ENCODE measurements around the gene RERE. TPM values are rescaled to one million over a fixed set of nuclear protein-coding genes. Genes with fewer than 3 reads are reported as not detected.
"Not testable (repeated sequence)": the region's sequence is repeated elsewhere in the genome, so short reads cannot be mapped to it uniquely, and the experiment has no call there.

RERE gene
- total RNA-seq, 1 experiment from 2014 or later = 47.4 TPM

- peaks cover 29% of the 10 kb centered on the region for H3K4me1 ChIP-seq
- H3K36me3 ChIP-seq = no peaks in the 10 kb centered on the region
- no peaks in the 10 kb centered on the region for H3K9me3 ChIP-seq (replicated peaks)
- H3K27me3 ChIP-seq = no peaks in the 10 kb centered on the region
- DNase-seq = peak; percentile 80 to 98
- peak overlapping the region; percentile 29 for H3K27ac ChIP-seq
- peak overlapping the region; percentile 17 for H3K4me3 ChIP-seq
These were observed 5.2 kb upstream of the RERE start for GRCh38 chr1:8822373-8823294.

GRCh38 chr1:8821084-8821483, 3.6 kb upstream of the RERE start:
- no peaks in the 10 kb centered on the region for H3K27me3 ChIP-seq
- peak in 1 of 2 experiments; percentile 9 for DNase-seq
- H3K9me3 ChIP-seq (replicated peaks) = no peaks in the 10 kb centered on the region
- no peak overlapping the region for H3K4me3 ChIP-seq
- no peaks in the 10 kb centered on the region; the same call in 1 of the 2 replicates for H3K36me3 ChIP-seq
- peaks cover 33% of the 10 kb centered on the region for H3K4me1 ChIP-seq
- H3K27ac ChIP-seq = no peak overlapping the region

GRCh38 chr1:8818789-8819188, 1.3 kb upstream of the RERE start:
- not testable (repeated sequence) for DNase-seq; H3K27me3 ChIP-seq; H3K9me3 ChIP-seq (replicated peaks); H3K36me3 ChIP-seq; H3K27ac ChIP-seq
- H3K4me3 ChIP-seq = peak overlapping the region; percentile 90
- peaks cover 33% of the 10 kb centered on the region for H3K4me1 ChIP-seq

DNA sequence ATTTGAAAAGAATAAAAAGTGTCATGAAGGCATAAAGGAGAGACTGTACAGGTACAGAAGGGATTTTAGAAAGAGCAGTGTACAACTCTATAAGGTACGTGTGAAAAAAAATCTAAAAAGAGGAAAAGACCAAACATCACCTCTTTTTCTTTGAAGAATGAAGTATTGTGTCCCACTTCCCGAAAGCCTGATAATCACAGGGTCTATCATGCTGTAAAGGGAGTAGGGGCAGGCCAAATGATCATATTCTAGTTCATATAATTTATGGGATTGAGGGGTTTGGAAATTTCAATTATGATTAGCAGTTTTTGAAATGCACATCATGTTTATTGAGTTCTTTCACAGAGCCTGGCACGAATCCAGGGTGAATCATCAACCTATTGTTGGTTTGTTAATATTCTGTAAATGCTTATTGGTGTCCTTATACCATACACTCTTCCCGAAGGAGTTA, 910 bp upstream of the RERE start:
- no peaks in the 10 kb centered on the region; the same call in 1 of the 2 replicates for H3K36me3 ChIP-seq
- peak overlapping the region; percentile 58 for H3K27ac ChIP-seq
- H3K4me3 ChIP-seq = peak overlapping the region; percentile 90
- no peaks in the 10 kb centered on the region for H3K9me3 ChIP-seq (replicated peaks)
- no peaks in the 10 kb centered on the region for H3K27me3 ChIP-seq
- peaks cover 28% of the 10 kb centered on the region for H3K4me1 ChIP-seq
- DNase-seq = peak; percentile 44 to 65

DNA sequence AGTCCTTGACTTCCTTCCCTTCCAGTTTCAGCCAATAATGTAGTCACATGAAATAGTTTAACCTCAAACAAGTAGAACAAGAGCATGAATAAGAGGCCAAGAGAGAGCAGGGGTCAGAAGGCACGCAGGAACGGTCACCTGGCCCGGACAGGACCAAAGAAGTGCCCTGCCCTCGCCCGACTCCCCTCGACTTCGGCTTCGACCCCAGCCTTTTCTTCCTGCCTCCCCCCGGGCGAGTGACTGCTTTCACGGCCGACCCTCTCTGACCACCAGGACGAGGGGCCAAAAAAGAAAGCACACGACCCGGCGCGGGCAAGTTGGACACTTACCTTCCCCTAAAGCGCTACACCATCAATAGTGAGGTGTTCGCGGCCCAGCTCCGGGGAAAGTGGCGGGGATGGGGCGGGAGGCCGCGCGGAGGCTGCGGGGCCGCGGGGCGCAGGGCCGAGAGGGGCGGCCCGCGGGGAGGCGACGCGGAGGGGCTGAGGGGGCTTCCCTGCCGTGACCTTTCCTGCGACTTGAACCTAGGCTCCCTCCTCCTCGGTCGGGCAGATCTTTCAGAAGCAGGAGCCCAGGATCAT, 519 bp downstream of the RERE start:
- peak overlapping the region; percentile 90 for H3K4me3 ChIP-seq
- DNase-seq = peak; percentile 21 to 43
- H3K4me1 ChIP-seq = peaks cover 19% of the 10 kb centered on the region
- no peaks in the 10 kb centered on the region for H3K9me3 ChIP-seq (replicated peaks)
- H3K36me3 ChIP-seq = no peaks in the 10 kb centered on the region; the same call in 1 of the 2 replicates
- H3K27ac ChIP-seq = peak overlapping the region; percentile 58; the same call in 1 of the 2 replicates
- H3K27me3 ChIP-seq = no peaks in the 10 kb centered on the region

DNA sequence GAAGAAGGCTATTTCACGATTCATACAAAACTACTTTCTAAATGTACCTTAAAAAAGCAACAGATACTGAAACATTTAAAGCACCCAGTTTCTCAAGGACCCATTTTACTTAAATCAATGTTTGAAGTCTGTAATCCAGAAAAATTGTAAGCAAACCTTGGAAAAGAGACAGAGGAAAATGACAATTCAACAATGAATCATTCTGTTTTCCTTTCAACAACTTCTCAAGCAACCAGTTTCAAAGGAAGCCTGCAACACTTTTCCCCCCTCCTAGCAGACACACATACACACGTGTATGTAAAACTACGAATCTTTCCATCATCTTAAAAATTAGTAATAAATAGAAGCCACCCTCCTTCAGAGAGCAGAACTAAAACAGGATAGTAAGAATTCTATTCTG, 1.2 kb downstream of the RERE start:
- peak overlapping the region; percentile 90 for H3K4me3 ChIP-seq
- no peaks in the 10 kb centered on the region; the same call in 1 of the 2 replicates for H3K36me3 ChIP-seq
- H3K27ac ChIP-seq = no peak overlapping the region; the same call in 1 of the 2 replicates
- H3K27me3 ChIP-seq = no peaks in the 10 kb centered on the region
- no peaks in the 10 kb centered on the region for H3K9me3 ChIP-seq (replicated peaks)
- peaks cover 12% of the 10 kb centered on the region for H3K4me1 ChIP-seq
- DNase-seq = no peak

- DNase-seq = peak in 1 of 2 experiments; percentile 42
- Histone ChIP-seq H3K36me3 (no peaks in the 10 kb centered on the region; the same call in 1 of the 2 replicates), H3K27ac (no peak overlapping the region), H3K9me3 (replicated peaks) (no peaks in the 10 kb centered on the region), H3K27me3 (no peaks in the 10 kb centered on the region), H3K4me3 (peak overlapping the region; percentile 90), H3K4me1 (peaks cover 9% of the 10 kb centered on the region)
These were observed 1.8 kb downstream of the RERE start for GRCh38 chr1:8815582-8816151.

DNA sequence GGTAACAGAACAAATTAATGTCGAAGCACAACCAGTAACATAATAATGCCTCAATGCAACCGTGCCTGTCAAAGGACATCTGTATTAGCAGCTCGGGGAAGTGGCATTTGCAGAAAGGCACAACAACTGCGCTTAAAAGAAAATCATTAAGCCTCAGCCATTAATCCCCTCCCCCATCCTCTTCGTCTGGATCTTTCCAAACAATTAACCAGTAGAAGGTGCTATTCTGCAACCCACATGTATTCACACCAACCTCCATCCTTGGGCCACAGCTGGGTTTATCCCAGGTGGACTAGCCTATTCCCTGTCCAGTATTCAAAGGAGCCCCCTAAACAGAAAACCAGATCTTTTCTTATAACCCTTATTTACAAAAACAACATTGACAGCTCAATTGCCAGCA, 2.6 kb downstream of the RERE start:
- Histone ChIP-seq H3K27me3 (no peaks in the 10 kb centered on the region), H3K4me3 (no peak overlapping the region), H3K9me3 (replicated peaks) (no peaks in the 10 kb centered on the region), H3K27ac (no peak overlapping the region), H3K36me3 (no peaks in the 10 kb centered on the region; the same call in 1 of the 2 replicates), H3K4me1 (peaks cover 9% of the 10 kb centered on the region)
- DNase-seq = no peak

GRCh38 chr1:8813991-8814390, 3.4 kb downstream of the RERE start:
- Histone ChIP-seq H3K27ac (no peak overlapping the region), H3K4me1 (peaks cover 14% of the 10 kb centered on the region)

DNA sequence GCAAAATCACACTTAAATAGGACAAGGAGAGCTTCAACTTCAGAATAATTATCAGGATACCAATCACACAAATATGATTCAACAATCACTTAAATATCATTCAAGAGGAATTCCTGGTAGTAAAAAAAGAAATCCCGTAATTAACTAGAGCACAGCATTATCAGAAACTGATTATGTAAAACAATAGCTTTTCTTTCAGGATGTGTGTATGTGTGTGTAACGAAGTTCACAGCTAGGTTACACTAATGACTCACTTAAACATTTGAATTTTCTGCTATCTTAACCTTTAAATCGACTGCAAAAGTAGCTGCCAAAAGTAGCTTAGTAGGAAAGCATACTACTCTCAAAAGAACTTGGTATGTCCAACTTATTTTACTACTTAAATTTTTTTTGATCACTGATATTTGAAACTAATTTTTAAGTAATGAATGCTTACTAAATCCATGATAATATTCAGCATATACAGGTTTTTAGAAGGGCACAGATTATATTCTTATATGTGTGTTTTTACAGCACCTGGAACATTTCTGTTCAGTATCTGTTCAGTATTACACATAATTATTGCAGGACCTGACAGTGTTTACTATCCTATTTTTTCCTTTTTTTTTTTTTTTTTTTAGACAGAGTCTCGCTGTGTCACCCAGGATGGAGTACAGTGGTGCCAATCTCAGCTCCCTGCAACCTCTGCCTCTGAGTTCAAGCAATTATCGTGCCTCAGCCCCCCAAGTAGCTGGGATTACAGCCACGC, 4.2 kb downstream of the RERE start:
- H3K27me3 ChIP-seq = no peaks in the 10 kb centered on the region
- H3K36me3 ChIP-seq = no peaks in the 10 kb centered on the region; the same call in 1 of the 2 replicates
- H3K4me3 ChIP-seq = no peak overlapping the region
- DNase-seq = no peak
- H3K9me3 ChIP-seq (replicated peaks) = no peaks in the 10 kb centered on the region
- peaks cover 14% of the 10 kb centered on the region for H3K4me1 ChIP-seq
- no peak overlapping the region for H3K27ac ChIP-seq

More at GRCh38 chr1:8813991-8814390, 3.4 kb downstream of the RERE start:
- no peak for DNase-seq
- Histone ChIP-seq H3K36me3 (no peaks in the 10 kb centered on the region; the same call in 1 of the 2 replicates), H3K27me3 (no peaks in the 10 kb centered on the region), H3K4me3 (no peak overlapping the region), H3K9me3 (replicated peaks) (no peaks in the 10 kb centered on the region)

- no peak for DNase-seq
- Histone ChIP-seq H3K9me3 (replicated peaks) (no peaks in the 10 kb centered on the region), H3K4me3 (no peak overlapping the region), H3K27ac (no peak overlapping the region), H3K36me3 (no peaks in the 10 kb centered on the region; the same call in 1 of the 2 replicates), H3K27me3 (no peaks in the 10 kb centered on the region), H3K4me1 (peaks cover 14% of the 10 kb centered on the region)
These were observed 5.4 kb downstream of the RERE start for GRCh38 chr1:8812081-8812480.

- Histone ChIP-seq H3K36me3 (no peaks in the 10 kb centered on the region), H3K27me3 (no peaks in the 10 kb centered on the region), H3K9me3 (replicated peaks) (no peaks in the 10 kb centered on the region), H3K4me1 (peaks cover 9% of the 10 kb centered on the region), H3K27ac (no peak overlapping the region), H3K4me3 (no peak overlapping the region)
- DNase-seq = no peak
These were observed 6.5 kb downstream of the RERE start for GRCh38 chr1:8810987-8811386.

- no peaks in the 10 kb centered on the region for H3K36me3 ChIP-seq
These were observed 8.1 kb downstream of the RERE start for GRCh38 chr1:8809342-8809736.

GRCh38 chr1:8807004-8807403, 10.4 kb downstream of the RERE start:
- DNase-seq = no peak
- no peaks in the 10 kb centered on the region for H3K36me3 ChIP-seq
- H3K4me3 ChIP-seq = no peak overlapping the region
- H3K4me1 ChIP-seq = peaks cover 5% of the 10 kb centered on the region
- no peak overlapping the region for H3K27ac ChIP-seq
- no peaks in the 10 kb centered on the region; the same call in 1 of the 2 replicates for H3K9me3 ChIP-seq (replicated peaks)
- H3K27me3 ChIP-seq = no peaks in the 10 kb centered on the region

More at GRCh38 chr1:8809342-8809736, 8.1 kb downstream of the RERE start:
- Histone ChIP-seq H3K4me3 (no peak overlapping the region), H3K27me3 (no peaks in the 10 kb centered on the region), H3K4me1 (peaks cover 5% of the 10 kb centered on the region), H3K27ac (no peak overlapping the region), H3K9me3 (replicated peaks) (no peaks in the 10 kb centered on the region)
- DNase-seq = no peak

All from SJCRH30 (cell line).